Measurements from ENCODE around the gene EDEM1. TPM values are rescaled to one million over a fixed set of nuclear protein-coding genes. Genes with fewer than 3 reads are reported as not detected.

EDEM1 gene
- polyA plus RNA-seq, 1 donor from 2014 or later = 13.6 TPM

- H3F3A ChIP-seq (ENCODE audit: insufficient read depth, low read length, poor library complexity, severe bottlenecking) = no peaks in the 10 kb centered on the region
- no peaks in the 10 kb centered on the region for H4K20me1 ChIP-seq (ENCODE audit: insufficient read depth)
- TF ChIP-seq SMC3 (conservative IDR thresholded peaks at IDR 0.05; ENCODE audit: poor library complexity) (no peak), TAF1 (IDR thresholded peaks at IDR 0.05; ENCODE audit: low read depth) (no peak), EZH2 (IDR thresholded peaks at IDR 0.05; ENCODE audit: borderline replicate concordance, insufficient read depth, low read length, poor library complexity, severe bottlenecking) (no peak), EP300 (conservative IDR thresholded peaks at IDR 0.05; ENCODE audit: poor library complexity, severe bottlenecking) (no peak), POLR2AphosphoS5 (IDR thresholded peaks at IDR 0.05) (no peak), CTCF (IDR thresholded peaks at IDR 0.05; ENCODE audit: poor library complexity, severe bottlenecking) (no peak), MXI1 (conservative IDR thresholded peaks at IDR 0.05; ENCODE audit: poor library complexity, severe bottlenecking) (no peak), RAD21 (conservative IDR thresholded peaks at IDR 0.05) (no peak), REST (IDR thresholded peaks at IDR 0.05; ENCODE audit: borderline replicate concordance) (no peak)
- H3K9ac ChIP-seq (ENCODE audit: low read length) = no peak overlapping the region
- no peaks in the 10 kb centered on the region for H3K27me3 ChIP-seq (ENCODE audit: insufficient read depth, low read depth, low read length)
- no peak overlapping the region for H3K27ac ChIP-seq (ENCODE audit: low read length)
- no peaks in the 10 kb centered on the region for H3K9me3 ChIP-seq (ENCODE audit: low read length)
- no peaks in the 10 kb centered on the region for H3K79me2 ChIP-seq (replicated peaks; ENCODE audit: insufficient read depth, low read length)
- no peak overlapping the region for H3K4me3 ChIP-seq (ENCODE audit: low read length)
- H3K4me2 ChIP-seq (ENCODE audit: low read length) = no peak overlapping the region
- peaks cover 11% of the 10 kb centered on the region for H3K36me3 ChIP-seq (ENCODE audit: insufficient read depth, low read length)
- H2AFZ ChIP-seq (ENCODE audit: low read depth, low read length) = no peak overlapping the region
- no peaks in the 10 kb centered on the region for H3K9me2 ChIP-seq (ENCODE audit: insufficient read depth, low read length)
These were observed 9.5 kb downstream of the EDEM1 start for GRCh38 chr3:5197022-5197421.

GRCh38 chr3:5197470-5198312 is 10.2 kb downstream of the EDEM1 start:
- no peaks in the 10 kb centered on the region for H3K9me3 ChIP-seq (ENCODE audit: low read length)
- TF ChIP-seq EP300 (conservative IDR thresholded peaks at IDR 0.05; ENCODE audit: poor library complexity, severe bottlenecking) (no peak), MXI1 (conservative IDR thresholded peaks at IDR 0.05; ENCODE audit: poor library complexity, severe bottlenecking) (no peak), POLR2AphosphoS5 (IDR thresholded peaks at IDR 0.05) (no peak), SMC3 (conservative IDR thresholded peaks at IDR 0.05; ENCODE audit: poor library complexity) (no peak), TAF1 (IDR thresholded peaks at IDR 0.05; ENCODE audit: low read depth) (no peak), CTCF (IDR thresholded peaks at IDR 0.05; ENCODE audit: poor library complexity, severe bottlenecking) (no peak)
- H3K9me2 ChIP-seq (ENCODE audit: insufficient read depth, low read length) = no peaks in the 10 kb centered on the region
- H3K79me2 ChIP-seq (replicated peaks; ENCODE audit: insufficient read depth, low read length) = no peaks in the 10 kb centered on the region
- no peaks in the 10 kb centered on the region for H4K20me1 ChIP-seq (ENCODE audit: insufficient read depth)
- no peaks in the 10 kb centered on the region for H3F3A ChIP-seq (ENCODE audit: insufficient read depth, low read length, poor library complexity, severe bottlenecking)
- H3K27ac ChIP-seq (ENCODE audit: low read length) = no peak overlapping the region
- peaks cover 11% of the 10 kb centered on the region for H3K36me3 ChIP-seq (ENCODE audit: insufficient read depth, low read length)
- H3K4me3 ChIP-seq (ENCODE audit: low read length) = no peak overlapping the region
- H3K4me2 ChIP-seq (ENCODE audit: low read length) = no peak overlapping the region
- no peak overlapping the region for H2AFZ ChIP-seq (ENCODE audit: low read depth, low read length)
- H3K9ac ChIP-seq (ENCODE audit: low read length) = no peak overlapping the region
- no peaks in the 10 kb centered on the region for H3K27me3 ChIP-seq (ENCODE audit: insufficient read depth, low read depth, low read length)
